NK-92 (cell line): ENCODE results near the gene EPS15.
"Not testable (repeated sequence)": the region's sequence is repeated elsewhere in the genome, so short reads cannot be mapped to it uniquely, and the experiment has no call there.

ENCODE experiments used
- DNase-seq: peaks from one replicate; lab custom pipeline; 2025; ENCODE audit not compliant: unreplicated experiment; lab: John Stamatoyannopoulos, UW

The EPS15 gene

GRCh38 chr1:51543858-51544257, 24.8 kb upstream of the EPS15 start:
- DNase-seq, result no peak

DNA sequence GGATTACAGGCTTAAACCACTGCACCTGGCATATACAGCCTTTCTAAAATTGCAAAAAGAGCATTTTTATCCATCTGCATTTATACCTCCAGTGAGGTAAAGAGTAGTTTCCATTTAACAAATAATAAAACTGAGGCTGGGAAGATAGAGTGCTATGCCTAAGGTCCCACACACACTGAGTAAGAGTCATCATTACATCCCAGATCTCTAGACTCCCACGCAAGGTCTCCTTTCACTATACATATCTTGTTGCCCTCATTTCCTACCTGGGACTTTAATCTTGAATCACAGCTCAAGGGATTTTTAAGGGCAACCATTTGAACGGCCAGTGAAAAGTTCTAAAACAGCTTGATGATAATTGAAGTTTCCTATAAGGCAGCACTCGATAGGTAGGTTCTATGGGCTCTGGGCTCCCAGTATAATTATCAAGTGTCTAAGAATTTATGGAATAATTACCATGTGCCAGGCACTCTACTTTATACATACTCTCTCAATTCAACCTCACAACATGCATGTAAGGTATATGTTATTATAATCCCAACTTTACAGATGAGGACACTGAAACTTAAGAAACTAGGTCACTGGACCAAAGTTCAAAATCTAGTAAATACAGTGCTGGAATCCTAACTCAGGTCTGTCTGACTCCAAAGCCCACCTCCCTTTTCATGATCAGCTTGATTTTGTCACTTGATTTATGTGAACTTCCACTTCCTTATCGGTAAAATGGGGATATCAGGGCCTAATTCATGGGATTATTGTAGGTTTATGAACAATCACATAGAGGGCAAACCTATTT, 23.3 kb upstream of the EPS15 start:
- DNase-seq, result no peak

DNA sequence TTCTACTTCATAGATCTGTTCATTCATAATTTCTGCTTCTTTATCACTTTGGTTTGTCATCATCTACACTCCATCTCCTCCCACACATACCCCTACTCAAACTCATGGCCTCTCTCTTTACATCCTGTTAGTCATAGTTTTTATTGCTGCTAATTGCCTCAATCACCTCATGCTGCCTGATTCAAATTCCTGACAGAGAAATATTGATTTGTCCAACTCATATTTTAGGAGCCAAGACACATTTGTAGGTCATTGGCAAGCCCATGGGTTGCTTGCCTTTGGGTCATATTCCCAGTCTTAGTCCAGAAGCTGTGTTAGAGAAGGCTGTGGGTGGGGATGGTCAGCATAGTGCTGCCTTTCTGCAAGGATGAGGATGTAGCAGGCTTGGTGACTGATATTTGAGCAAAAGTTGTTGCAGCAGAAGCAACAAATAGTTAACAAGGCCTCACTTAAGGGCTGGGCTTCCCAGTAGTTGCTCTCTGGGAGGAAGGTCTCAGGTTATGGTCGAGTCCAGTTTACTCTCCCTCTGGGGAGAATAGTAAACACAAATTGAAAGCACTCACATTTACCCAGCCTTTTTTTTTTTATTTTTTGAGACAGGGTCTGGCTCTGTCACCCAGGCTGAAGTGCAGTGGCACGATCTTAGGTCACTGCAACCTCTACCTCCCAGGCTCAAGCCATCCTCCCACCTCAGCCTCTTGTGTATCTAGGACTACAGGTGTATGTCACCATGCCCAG, 22.4 kb upstream of the EPS15 start:
- no peak for DNase-seq

- no peak for DNase-seq
These were observed 18.5 kb upstream of the EPS15 start for GRCh38 chr1:51537568-51537967.

GRCh38 chr1:51535006-51535592, 16.0 kb upstream of the EPS15 start:
- DNase-seq, result no peak

DNA sequence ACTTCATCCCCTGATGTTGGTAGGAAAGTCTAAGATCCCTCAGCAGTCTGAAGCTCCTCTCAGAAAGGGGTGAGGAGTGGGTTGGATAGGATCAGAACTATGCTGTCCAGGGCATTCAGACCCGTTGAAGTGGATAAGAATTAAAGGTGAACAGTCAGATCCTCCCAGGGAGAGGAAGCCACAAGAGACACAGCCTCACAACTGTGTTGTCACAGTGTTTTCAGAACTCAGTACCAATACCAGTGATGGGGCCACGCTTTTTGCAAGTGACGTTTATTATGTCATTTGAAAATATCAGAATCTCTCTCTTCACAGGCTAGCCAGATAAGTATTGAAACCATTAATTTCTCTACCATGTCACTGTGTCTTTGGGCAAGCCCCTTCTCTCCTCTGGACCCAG, 15.4 kb upstream of the EPS15 start:
- no peak for DNase-seq

DNA sequence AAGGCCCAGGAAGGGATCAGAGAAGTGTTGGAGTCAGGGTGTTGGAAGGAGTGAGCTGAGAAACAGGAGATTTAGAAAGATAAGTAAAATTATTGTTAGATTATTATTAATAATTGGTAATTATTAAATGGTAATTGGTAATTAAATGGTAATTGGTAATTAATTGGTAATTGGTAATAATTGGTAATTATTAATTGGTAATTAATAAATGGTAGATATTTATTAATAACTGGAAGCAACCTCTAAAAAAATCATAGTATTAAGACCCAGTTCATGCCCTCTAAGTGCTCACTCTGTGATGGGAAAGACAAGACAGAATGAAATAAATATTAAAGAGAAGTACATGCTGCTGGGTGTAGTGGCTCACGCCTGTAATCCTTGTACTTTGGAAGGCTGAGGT, 13.8 kb upstream of the EPS15 start:
- DNase-seq, result no peak

DNA sequence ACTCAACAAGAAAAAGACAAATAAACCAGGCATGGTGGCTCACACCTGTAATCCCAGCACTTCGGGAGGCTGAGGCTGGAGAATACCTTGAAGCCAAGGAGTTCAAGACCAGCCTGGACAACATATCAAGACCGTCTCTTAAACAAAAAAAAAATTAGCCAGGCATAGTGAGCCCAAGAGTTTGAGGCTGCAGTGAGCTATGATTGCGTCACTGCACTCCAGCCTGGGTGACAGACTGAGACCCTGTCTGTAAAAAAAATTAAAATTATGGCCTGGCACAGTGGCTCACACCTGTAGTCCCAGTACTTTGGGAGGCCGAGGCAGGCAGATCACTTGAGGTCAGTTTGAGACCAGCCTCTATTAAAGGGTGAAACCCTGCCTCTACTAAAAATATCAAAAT, 11.4 kb upstream of the EPS15 start:
- DNase-seq, result not testable (repeated sequence)

DNA sequence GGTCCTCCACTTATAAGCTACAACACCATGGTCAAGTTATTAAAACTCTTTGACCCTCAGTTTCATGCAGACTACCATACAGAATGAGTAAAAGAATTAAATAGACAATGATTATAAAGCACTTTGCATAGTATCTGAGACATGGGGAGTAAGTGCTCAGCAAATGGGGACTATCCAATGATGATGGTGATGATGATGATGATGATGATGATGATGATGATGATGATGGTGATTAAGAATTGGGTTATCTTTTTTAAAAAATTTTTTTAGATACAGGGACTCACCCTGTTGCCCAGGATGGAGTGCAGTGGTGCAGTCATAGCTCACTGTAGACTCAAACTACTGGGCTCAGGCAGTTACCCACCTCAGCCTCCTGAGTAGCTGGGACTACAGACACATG, 8.1 kb upstream of the EPS15 start:
- no peak for DNase-seq

GRCh38 chr1:51526248-51526647, 7.2 kb upstream of the EPS15 start:
- DNase-seq, result no peak

DNA sequence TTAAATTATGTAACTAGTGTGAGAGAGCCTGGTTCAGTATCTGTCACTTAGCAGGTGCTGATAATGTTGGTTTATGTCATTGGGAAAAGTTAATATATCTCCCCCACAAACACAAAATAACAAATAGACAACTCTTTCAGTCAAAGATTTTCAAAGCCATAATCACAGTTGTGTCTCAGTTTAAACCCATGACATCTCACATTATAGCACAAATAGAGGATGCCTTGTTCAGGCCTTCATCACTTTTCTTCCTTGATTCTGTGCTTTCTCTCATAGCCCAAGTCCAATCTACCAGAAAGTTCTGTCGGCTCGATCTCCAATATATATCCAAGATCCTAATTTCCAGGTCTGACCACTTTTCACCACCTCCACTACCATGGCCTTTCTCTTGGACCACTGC, 6.2 kb upstream of the EPS15 start:
- no peak for DNase-seq

DNA sequence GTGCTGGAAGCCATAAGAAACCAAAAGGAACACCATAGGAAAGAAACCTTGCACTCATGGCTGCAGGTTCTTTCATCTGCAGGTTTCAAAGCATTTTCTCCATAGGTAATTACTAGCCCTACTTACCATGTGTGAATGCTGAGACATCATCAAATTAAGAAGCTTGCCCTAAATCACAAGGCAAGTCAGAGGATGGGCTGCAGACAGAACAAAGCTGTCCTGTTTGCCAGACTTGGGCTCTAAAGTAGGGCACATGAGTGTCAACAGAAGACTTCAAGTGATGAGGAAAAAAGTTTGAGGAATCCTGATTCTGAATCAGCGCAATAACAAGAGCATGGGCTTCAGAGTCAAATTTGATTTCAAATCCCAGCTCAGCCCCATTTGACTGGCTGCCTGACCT, 5.8 kb upstream of the EPS15 start:
- DNase-seq, result no peak

- no peak for DNase-seq
These were observed 4.9 kb upstream of the EPS15 start for GRCh38 chr1:51523931-51524330.

- DNase-seq, result no peak
These were observed 1.7 kb upstream of the EPS15 start for GRCh38 chr1:51520700-51521248.

DNA sequence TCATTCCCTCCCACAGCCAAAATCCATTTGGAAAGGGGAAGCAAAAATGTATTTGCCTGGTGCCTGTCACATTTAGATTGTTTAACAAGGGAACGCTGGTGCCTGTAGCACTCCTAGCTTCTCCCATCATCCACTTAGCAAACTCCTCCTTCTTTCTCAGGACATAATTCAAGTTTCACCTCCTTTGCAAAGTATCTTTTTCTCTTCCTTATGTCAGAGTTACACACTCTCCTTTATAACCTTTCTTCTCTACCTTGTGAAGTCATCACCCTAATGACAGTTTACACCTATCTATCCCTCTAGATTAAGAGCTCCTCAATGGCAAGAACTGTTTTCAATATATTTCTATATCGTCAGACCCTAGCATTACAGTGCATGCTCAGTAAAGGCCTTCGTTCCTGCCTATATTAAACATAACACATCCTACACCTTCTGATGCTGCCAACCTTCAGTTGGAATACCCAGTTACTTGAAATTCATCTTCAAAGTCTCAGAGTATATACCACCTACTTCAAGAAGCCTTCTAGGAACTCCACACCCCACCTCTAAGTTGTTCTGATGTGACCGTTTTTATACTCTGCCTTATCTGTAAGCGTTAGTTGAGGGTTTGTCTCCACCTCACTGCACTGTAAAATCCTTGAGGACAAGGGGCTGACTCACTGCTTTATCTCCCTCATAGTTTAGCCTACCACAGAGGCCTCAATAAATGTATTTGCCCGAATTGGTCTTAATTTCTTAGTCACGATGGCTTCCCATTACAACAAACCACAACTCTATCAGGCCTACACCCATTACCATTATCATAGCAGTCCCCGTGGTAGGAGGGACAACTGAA, 1.0 kb upstream of the EPS15 start:
- no peak for DNase-seq

GRCh38 chr1:51518586-51519047, 449 bp downstream of the EPS15 start:
- DNase-seq, result no peak

DNA sequence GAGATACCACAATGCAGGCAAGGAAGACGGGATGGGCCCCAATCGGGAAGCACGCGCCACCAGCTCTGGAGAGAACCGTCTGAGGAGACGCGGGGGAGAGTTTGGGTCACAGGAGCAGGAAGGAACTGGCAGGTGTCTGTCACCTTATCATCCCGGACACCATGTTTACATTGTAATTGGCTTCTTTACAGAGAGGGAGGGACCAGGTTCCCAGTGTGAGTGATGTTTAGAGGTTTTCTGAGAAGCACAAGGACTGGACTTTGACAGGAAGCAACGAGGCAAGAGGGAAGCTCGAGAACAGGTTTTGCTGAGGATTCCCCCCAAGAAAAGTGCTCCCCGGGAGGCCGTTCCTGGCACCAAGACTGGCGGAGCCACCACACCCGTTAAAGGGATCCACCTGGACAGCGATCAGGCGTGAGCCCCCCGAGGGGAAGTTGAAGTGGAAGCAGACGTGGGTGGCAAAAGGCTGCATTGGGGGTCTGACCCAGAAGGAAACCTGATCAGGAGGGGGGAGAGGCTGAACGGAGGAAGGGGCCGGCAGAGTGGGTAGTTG, 957 bp downstream of the EPS15 start:
- DNase-seq, result no peak

GRCh38 chr1:51517361-51518032, 1.6 kb downstream of the EPS15 start:
- no peak for DNase-seq

GRCh38 chr1:51516649-51517158, 2.4 kb downstream of the EPS15 start:
- no peak for DNase-seq
